Left kidney (tissue), 2 donors: Measurements from ENCODE around the gene CLDN19. TPM values are rescaled to one million over a fixed set of nuclear protein-coding genes. Genes with fewer than 3 reads are reported as not detected.
"Not testable (repeated sequence)": the region's sequence is repeated elsewhere in the genome, so short reads cannot be mapped to it uniquely, and the experiment has no call there.

Experiments used
- DNase-seq: peaks from one replicate; pipeline ENCODE4 v3.0.0-alpha.2; 2013
- polyA plus RNA-seq: library from polyadenylated mRNA; unstranded; fragments of 120-200 nt; gene quantifications from one replicate; pipeline ENCODE4 v1.2.1, GENCODE V29; 2013; ENCODE audit not compliant: insufficient read length

CLDN19 gene
- polyA plus RNA-seq, 1 donor = 83.3 TPM

- not testable (repeated sequence) for DNase-seq
These were observed 27.2 kb downstream of the CLDN19 start for GRCh38 chr1:42712808-42713207.

- DNase-seq = no peak
These were observed 36.1 kb downstream of the CLDN19 start for GRCh38 chr1:42703888-42704464.

GRCh38 chr1:42700006-42700405 is 40.0 kb downstream of the CLDN19 start:
- no peak for DNase-seq

GRCh38 chr1:42698081-42698813 is 41.8 kb downstream of the CLDN19 start:
- DNase-seq = no peak

GRCh38 chr1:42692911-42693310 is 47.1 kb downstream of the CLDN19 start:
- no peak for DNase-seq

- DNase-seq = no peak
These were observed 47.6 kb downstream of the CLDN19 start for GRCh38 chr1:42692461-42692860.

GRCh38 chr1:42691157-42691498 is 48.9 kb downstream of the CLDN19 start:
- no peak for DNase-seq

- no peak for DNase-seq
These were observed 49.4 kb downstream of the CLDN19 start for GRCh38 chr1:42690477-42691156.

GRCh38 chr1:42689912-42690311 is 50.1 kb downstream of the CLDN19 start:
- no peak for DNase-seq

GRCh38 chr1:42686418-42686817 is 53.6 kb downstream of the CLDN19 start:
- DNase-seq = no peak

GRCh38 chr1:42684139-42684538 is 55.9 kb downstream of the CLDN19 start:
- DNase-seq = no peak

Other genes starting within 250 kb of the CLDN19 start
- 59.6 TPM for gene PPIH, start 81.8 kb downstream of the CLDN19 start, polyA plus RNA-seq
- gene YBX1, start 57.8 kb downstream of the CLDN19 start, polyA plus RNA-seq = 630 TPM
- 73.6 TPM for gene P3H1, start 26.8 kb upstream of the CLDN19 start, polyA plus RNA-seq
- gene C1orf50, start 27.0 kb upstream of the CLDN19 start, polyA plus RNA-seq = 14.4 TPM
- 1.3 TPM for gene TMEM269, start 44.8 kb upstream of the CLDN19 start, polyA plus RNA-seq
- 26.7 TPM for gene ERMAP, start 76.9 kb upstream of the CLDN19 start, polyA plus RNA-seq
- 60.0 TPM for gene SVBP, start 77.2 kb upstream of the CLDN19 start, polyA plus RNA-seq
- 21.2 TPM for gene ZNF691, start 106.4 kb upstream of the CLDN19 start, polyA plus RNA-seq
- 31.7 TPM for gene SLC2A1, start 218.6 kb upstream of the CLDN19 start, polyA plus RNA-seq